Epithelial cell of esophagus (primary cell): Measurements from ENCODE around the gene COL16A1.

Experiments
- DNase-seq: peaks from one replicate; pipeline ENCODE4 v3.0.0; 2010; ENCODE audit warnings: low read depth
- H3K4me3 ChIP-seq: 2 replicates; pipeline ENCODE4 v1.5.1; 2011; ENCODE audit warnings: mild to moderate bottlenecking, low read length, control low read depth
- TF ChIP-seq, protein P1 (sequence below): IDR thresholded peaks from 2 replicates; pipeline ENCODE4 v1.5.1; 2011; ENCODE audit warnings: low read depth, mild to moderate bottlenecking, low read length, control low read depth, inconsistent platforms; ENCODE audit not compliant: insufficient read depth; ENCODE audit errors: missing control alignments

COL16A1 gene

GRCh38 chr1:31726715-31727114 lies 22.9 kb upstream of the COL16A1 start:
- no peak overlapping the region for H3K4me3 ChIP-seq
- TF ChIP-seq, protein P1, sequence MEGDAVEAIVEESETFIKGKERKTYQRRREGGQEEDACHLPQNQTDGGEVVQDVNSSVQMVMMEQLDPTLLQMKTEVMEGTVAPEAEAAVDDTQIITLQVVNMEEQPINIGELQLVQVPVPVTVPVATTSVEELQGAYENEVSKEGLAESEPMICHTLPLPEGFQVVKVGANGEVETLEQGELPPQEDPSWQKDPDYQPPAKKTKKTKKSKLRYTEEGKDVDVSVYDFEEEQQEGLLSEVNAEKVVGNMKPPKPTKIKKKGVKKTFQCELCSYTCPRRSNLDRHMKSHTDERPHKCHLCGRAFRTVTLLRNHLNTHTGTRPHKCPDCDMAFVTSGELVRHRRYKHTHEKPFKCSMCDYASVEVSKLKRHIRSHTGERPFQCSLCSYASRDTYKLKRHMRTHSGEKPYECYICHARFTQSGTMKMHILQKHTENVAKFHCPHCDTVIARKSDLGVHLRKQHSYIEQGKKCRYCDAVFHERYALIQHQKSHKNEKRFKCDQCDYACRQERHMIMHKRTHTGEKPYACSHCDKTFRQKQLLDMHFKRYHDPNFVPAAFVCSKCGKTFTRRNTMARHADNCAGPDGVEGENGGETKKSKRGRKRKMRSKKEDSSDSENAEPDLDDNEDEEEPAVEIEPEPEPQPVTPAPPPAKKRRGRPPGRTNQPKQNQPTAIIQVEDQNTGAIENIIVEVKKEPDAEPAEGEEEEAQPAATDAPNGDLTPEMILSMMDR = no peak
- no peak for DNase-seq

GRCh38 chr1:31725777-31726535 lies 22.1 kb upstream of the COL16A1 start:
- no peak for DNase-seq
- TF ChIP-seq, protein P1 = no peak
- no peak overlapping the region for H3K4me3 ChIP-seq

- no peak overlapping the region for H3K4me3 ChIP-seq
- no peak for DNase-seq
- TF ChIP-seq, protein P1 = no peak
Observed at GRCh38 chr1:31725134-31725533, 21.3 kb upstream of the COL16A1 start.

GRCh38 chr1:31723828-31724359 lies 20.1 kb upstream of the COL16A1 start:
- TF ChIP-seq, protein P1 = no peak
- no peak overlapping the region for H3K4me3 ChIP-seq
- DNase-seq = peak; percentile 92

- TF ChIP-seq, protein P1 = no peak
- DNase-seq = peak; percentile 82
- no peak overlapping the region for H3K4me3 ChIP-seq
Observed at GRCh38 chr1:31718327-31718897, 14.6 kb upstream of the COL16A1 start.

DNA sequence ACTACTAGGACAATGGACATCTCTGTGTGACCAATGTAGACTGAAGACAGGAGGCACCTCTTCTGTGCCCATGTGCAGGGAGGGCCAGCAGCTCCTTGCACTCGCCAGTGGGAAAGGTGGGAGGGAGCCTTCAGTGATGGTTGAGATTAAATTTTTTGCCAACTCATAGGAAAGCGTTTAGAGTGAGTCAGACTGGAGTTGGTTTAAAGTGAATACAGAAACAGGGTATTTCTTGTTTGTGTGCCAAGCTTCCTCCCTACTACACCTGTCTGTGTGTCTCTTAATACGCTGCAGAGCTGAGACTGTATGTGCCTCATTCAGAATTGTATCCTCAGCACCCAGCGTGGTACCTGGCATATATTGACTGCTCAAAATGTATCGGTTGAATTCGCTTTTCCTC lies 13.5 kb upstream of the COL16A1 start:
- peak; percentile 69 for DNase-seq
- no peak overlapping the region for H3K4me3 ChIP-seq
- TF ChIP-seq, protein P1 = no peak

DNA sequence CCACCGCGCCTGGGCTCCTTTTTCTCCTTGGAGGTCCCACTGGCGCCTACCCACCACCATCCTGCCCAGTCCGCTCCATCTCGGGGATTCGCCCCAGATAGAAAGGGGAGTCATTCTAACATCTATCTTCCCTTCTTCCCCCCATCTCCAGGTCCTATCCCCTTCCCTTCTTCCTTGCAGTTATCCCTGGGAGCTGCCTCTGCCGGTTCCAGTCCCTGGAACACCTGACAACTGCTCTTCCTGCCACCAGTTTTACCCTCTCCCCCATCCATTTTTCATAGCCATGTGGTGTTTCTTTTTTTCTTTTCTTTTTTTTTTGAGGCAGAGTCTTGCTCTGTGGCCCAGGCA lies 12.0 kb upstream of the COL16A1 start:
- TF ChIP-seq, protein P1 = no peak
- no peak overlapping the region for H3K4me3 ChIP-seq
- DNase-seq = no peak
